ENCODE data around the gene JAG1. TPM values are rescaled to one million over a fixed set of nuclear protein-coding genes. Genes with fewer than 3 reads are reported as not detected.
"Not testable (repeated sequence)": the region's sequence is repeated elsewhere in the genome, so short reads cannot be mapped to it uniquely, and the experiment has no call there.

JAG1 gene
- total RNA-seq, 1 donor from 2014 or later: 81.6 TPM

DNA sequence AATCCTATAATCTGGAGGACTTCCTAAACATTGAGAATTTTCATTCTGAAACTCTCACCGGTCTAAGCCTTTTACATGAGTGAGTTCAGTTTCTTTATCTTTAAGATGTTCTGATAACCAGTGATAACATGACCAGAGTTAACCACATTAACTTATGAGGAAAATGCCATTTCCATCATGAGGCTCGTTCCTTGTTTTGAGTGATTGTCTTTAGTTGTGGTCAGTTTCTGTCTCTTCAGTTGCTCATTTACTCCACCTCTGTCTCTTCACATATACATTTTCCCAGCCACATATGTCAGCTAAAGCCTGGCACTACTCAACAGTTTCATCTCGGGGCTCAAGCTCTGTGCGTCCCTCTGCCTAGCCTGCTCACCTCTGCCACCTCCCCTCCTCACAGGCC is 70.4 kb downstream of the JAG1 start:
- intact Hi-C loops (cut with DNase I): no loop called here
- ATAC-seq (no peak), DNase-seq (ENCODE audit: low spot score) (no peak)

DNA sequence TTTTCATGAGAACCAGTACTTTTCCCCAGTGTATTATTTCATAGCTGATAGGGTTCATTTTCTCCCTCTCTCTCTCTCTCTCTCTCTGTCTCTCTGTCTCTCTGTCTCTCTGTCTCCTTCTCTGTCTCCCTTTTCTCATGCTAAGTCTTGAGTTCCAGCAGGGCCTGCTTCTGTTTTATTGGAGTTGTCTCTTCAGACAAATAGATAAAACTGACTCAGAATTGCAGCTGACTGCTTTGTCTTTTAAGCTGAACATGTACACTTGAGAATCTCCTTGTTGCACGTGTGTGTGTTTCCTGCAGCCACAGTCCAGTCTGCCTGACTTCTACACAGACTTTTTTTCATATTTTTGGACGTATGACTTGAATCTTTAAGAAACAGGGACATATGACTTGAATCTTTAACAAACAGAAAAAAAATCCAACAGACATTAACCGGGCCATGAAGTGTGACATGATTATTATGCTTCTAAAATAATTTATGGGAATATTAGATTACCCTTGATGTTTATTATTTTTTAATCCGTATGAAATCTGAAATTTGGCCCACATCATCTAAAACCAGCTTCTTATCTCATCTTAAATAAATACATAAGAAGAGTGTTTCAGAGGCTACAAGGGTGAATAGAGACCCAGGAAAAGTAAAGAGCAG is 71.5 kb downstream of the JAG1 start:
- no peak for ATAC-seq
- intact Hi-C loops (cut with DNase I): no loop called here
- DNase-seq (ENCODE audit: low spot score): no peak

DNA sequence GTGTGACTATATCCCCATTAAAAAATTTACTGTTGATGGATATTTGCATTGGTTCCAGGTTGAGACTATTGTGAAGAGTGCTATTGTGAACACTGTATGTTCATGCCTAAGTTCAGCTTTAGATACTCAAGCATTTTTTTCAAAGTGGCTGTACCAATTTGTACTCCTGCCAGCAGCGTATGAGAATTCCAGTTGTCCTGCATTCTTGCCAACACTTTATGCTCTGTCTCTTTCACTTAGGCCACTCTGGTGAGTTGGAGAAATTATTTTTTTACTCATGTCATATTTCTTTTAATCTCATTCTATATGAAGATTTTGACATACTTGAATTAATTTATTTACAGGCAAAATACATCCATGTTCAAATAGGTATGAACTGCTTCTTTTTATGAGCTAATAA is 76.2 kb downstream of the JAG1 start:
- DNase-seq (ENCODE audit: low spot score) (no peak), ATAC-seq (no peak)
- intact Hi-C loops (cut with DNase I): no loop called here

DNA sequence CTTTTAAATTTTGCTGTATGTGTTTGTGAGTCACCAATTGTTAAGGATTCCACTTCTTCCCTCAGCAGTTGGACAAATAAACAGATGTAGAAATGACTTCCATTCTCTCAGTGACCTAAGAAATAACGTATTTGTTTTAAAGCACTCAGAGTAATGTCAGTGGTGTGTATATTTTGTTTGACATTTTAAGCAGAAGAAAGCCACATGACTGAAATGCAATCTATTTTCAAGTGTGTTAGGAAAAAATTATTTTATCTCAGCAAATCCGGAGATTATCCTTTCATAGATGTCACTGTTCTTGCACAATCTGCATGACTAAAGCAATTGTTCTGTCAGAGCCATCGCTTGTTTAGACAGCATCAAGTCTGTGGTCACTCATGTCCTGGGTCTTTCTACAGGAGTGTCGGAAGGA is 77.1 kb downstream of the JAG1 start:
- DNase-seq (ENCODE audit: low spot score): no peak
- ATAC-seq: peak; percentile 86

DNA sequence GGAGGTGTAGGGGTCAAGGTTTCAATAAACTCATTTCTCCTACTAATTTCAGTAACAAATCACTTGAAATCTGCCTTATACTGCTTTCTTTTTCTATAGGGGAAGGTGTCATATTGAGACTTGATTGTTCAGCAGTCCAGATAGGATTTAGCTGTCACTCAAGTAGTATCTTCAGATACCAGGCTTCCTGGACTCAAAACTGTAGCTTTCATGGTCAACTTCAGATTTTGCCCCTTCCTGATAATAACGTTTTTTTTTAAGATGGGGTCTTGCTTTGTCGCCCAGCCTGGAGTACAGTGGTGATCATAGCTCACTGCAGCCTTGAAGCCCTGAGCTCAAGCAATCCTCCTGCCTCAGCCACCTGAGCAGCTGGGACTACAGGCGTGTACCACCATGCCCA is 77.8 kb downstream of the JAG1 start:
- DNase-seq (ENCODE audit: low spot score) (no peak), ATAC-seq (no peak)
- intact Hi-C loops (cut with DNase I): no loop called here

More for the DNA sequence above, 77.1 kb downstream of the JAG1 start:
- intact Hi-C loops (cut with DNase I): no loop called here

- ATAC-seq (no peak), DNase-seq (ENCODE audit: low spot score) (no peak)
- intact Hi-C loops (cut with DNase I): no loop called here
These were observed 78.5 kb downstream of the JAG1 start for GRCh38 chr20:10595266-10595665.

DNA sequence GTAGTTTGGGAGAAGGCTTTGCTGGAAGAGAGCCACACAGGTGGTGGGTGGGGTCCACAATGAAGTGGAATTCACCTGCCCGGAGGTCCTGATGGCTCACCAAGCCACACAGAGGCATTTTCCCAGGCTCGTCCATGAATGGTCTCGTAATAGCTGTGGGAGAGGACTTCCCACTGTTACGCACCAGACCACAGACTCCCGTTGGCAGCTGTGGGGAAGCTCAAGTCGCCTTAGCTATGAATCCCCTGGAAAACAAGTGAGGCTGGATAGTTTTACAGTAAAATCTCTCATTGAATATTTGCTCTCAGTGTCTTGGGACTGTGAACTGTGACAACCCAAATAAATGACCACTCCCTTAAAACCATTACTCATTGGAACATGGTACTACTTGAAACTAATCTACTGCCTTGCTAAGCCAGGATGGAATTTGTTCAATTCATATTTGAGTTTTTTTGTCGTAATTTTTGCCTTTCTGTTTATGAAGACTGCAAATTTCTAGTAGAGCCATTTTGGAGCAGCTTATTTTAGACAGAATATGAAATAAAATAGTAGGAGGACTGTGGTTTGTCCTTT is 79.4 kb downstream of the JAG1 start:
- DNase-seq (ENCODE audit: low spot score) (no peak), ATAC-seq (no peak)
- intact Hi-C loops (cut with DNase I): no loop called here

- intact Hi-C loops (cut with DNase I): no loop called here
- ATAC-seq: peak; percentile 76
- no peak for DNase-seq (ENCODE audit: low spot score)
These were observed 81.8 kb downstream of the JAG1 start for GRCh38 chr20:10591946-10592521.

DNA sequence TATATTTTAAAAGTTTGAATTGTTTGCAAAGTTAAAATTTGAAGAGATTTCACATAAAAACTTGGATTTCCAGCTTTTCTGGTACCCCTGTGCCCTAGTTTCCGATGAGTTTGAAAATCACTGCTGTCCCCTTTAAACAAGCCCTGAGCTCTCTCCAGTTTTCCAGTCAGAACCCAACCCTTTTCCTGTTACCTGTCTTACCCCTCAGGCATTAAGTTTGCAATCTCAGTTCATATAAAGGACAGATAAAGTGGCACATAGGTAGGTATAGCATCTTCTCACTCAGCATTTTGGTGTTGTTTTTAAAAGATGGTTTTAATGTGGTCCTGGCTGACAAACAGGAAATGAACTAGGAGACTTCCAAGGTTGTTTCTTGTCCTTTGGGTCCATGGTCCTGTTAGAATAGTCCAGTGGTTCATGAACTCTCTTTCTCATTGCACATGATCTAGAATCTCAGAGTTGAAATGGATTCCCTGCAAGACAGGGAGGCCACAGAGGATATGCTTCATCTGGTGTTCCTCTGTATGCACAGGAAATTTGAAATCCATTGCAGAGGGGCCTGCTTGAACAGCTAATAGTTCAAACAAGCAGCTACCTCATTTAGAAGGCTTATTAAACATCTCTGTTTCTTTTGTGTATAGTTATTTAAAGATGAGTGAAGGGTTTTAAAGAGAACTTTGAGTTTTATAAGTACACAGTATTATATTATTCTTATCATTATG is 82.7 kb downstream of the JAG1 start:
- DNase-seq (ENCODE audit: low spot score): no peak
- peak; percentile 7 for ATAC-seq

DNA sequence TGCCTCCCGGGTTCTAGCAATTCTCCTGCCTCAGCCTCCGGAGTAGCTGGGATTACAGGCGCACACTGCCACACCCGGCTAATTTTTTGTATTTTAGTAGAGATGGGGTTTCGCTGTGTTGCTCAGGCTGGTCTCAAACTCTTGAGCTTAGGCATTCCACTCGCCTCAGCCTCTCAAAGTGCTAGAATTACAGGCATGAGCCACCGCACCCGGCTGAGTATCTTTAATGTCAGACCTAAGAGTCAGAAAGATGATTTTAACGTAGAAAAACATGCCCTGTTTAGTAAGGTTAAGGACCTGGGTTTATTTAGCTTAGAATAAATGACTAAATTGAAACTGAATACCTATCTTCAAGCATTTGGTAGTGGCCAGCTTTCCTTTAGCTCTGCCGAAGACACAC is 83.4 kb downstream of the JAG1 start:
- intact Hi-C loops (cut with DNase I); DNase-seq (ENCODE audit: low spot score); ATAC-seq: not testable (repeated sequence)

More for the DNA sequence above, 82.7 kb downstream of the JAG1 start:
- intact Hi-C loops (cut with DNase I): no loop called here

Small RNA genes lying within 50 kb of the gene (microRNA-seq; reads per million reads assigned to microRNA genes)
- not detected for gene MIR6870

Other genes starting within 250 kb of the JAG1 start
- gene MKKS, start 239.8 kb downstream of the JAG1 start, total RNA-seq: 15.0 TPM
- 4.6 TPM for gene SLX4IP, start 238.7 kb downstream of the JAG1 start, total RNA-seq